NCI-H69 (cell line): ENCODE data around the gene TIGD1.
A peak's percentile ranks its signal among the peaks of the same experiment; 100 is the strongest.

Experiments used
- DNase-seq: peaks from one replicate; lab custom pipeline; 2025; lab: John Stamatoyannopoulos, UW

The TIGD1 gene

GRCh38 chr2:232523682-232524597, 26.4 kb downstream of the TIGD1 start:
- peak; percentile 57 for DNase-seq

GRCh38 chr2:232523402-232523681, 27.0 kb downstream of the TIGD1 start:
- no peak for DNase-seq

- no peak for DNase-seq
These were observed 27.5 kb downstream of the TIGD1 start for GRCh38 chr2:232522623-232523401.

GRCh38 chr2:232521959-232522622, 28.3 kb downstream of the TIGD1 start:
- DNase-seq = peak; percentile 36

GRCh38 chr2:232521098-232521497, 29.3 kb downstream of the TIGD1 start:
- no peak for DNase-seq

- no peak for DNase-seq
These were observed 29.9 kb downstream of the TIGD1 start for GRCh38 chr2:232520489-232520888.

GRCh38 chr2:232519581-232520438, 30.5 kb downstream of the TIGD1 start, which contains the start of gene PRSS56:
TSS of gene PRSS56 (plus strand) at chr2:232520388. CDS start at chr2:232520599, 211 bp downstream.
- DNase-seq = peak; percentile 85

- no peak for DNase-seq
These were observed 31.5 kb downstream of the TIGD1 start for GRCh38 chr2:232518844-232519243.

- DNase-seq = no peak
These were observed 33.8 kb downstream of the TIGD1 start for GRCh38 chr2:232516551-232516950.

GRCh38 chr2:232515639-232516038, 34.7 kb downstream of the TIGD1 start:
- no peak for DNase-seq

- DNase-seq = peak; percentile 22
These were observed 37.0 kb downstream of the TIGD1 start for GRCh38 chr2:232513353-232513752.

- DNase-seq = peak; percentile 75
These were observed 37.8 kb downstream of the TIGD1 start for GRCh38 chr2:232512602-232513001.

- DNase-seq = peak; percentile 70
These were observed 38.9 kb downstream of the TIGD1 start for GRCh38 chr2:232511336-232511890.

GRCh38 chr2:232508251-232508650, 42.1 kb downstream of the TIGD1 start:
- no peak for DNase-seq

GRCh38 chr2:232506709-232507108, 43.6 kb downstream of the TIGD1 start:
- no peak for DNase-seq

- no peak for DNase-seq
These were observed 44.5 kb downstream of the TIGD1 start for GRCh38 chr2:232505856-232506255.

- peak; percentile 65 for DNase-seq
These were observed 45.9 kb downstream of the TIGD1 start for GRCh38 chr2:232504438-232504837.

GRCh38 chr2:232503809-232504323, 46.5 kb downstream of the TIGD1 start:
- DNase-seq = no peak

- DNase-seq = peak; percentile 82
These were observed 47.2 kb downstream of the TIGD1 start for GRCh38 chr2:232502911-232503808.

- DNase-seq = peak; percentile 41
These were observed 47.8 kb downstream of the TIGD1 start for GRCh38 chr2:232502511-232502910.
